Measurements from ENCODE around the gene BRAF. TPM values are rescaled to one million over a fixed set of nuclear protein-coding genes. Genes with fewer than 3 reads are reported as not detected.

Gene BRAF
- total and polyA plus RNA-seq, 8 donors: 5.2 to 21.7 (median 16.3) TPM

DNA sequence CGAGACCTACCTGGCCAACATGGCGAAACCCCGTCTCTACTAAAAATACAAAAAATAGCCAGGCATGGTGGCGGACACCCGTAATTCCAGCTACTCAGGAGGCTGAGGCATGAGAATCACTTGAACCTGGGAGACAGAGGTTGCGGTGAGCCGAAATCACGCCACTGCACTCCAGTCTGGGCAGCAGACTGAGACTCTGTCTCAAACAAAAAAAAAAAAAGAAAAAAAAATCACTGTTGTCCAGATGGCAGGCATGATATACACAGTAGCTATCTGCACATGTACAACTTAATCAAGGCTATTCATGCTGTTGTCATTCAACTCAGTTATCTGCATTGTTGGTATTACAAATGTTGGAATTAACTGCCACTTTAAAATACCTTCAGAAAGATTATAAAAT lies 55.3 kb downstream of the BRAF start:
- intact Hi-C loops (cut with DNase I): no loop called here
- TF ChIP-seq, protein P1, sequence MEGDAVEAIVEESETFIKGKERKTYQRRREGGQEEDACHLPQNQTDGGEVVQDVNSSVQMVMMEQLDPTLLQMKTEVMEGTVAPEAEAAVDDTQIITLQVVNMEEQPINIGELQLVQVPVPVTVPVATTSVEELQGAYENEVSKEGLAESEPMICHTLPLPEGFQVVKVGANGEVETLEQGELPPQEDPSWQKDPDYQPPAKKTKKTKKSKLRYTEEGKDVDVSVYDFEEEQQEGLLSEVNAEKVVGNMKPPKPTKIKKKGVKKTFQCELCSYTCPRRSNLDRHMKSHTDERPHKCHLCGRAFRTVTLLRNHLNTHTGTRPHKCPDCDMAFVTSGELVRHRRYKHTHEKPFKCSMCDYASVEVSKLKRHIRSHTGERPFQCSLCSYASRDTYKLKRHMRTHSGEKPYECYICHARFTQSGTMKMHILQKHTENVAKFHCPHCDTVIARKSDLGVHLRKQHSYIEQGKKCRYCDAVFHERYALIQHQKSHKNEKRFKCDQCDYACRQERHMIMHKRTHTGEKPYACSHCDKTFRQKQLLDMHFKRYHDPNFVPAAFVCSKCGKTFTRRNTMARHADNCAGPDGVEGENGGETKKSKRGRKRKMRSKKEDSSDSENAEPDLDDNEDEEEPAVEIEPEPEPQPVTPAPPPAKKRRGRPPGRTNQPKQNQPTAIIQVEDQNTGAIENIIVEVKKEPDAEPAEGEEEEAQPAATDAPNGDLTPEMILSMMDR (IDR thresholded peaks at IDR 0.05): no peak

DNA sequence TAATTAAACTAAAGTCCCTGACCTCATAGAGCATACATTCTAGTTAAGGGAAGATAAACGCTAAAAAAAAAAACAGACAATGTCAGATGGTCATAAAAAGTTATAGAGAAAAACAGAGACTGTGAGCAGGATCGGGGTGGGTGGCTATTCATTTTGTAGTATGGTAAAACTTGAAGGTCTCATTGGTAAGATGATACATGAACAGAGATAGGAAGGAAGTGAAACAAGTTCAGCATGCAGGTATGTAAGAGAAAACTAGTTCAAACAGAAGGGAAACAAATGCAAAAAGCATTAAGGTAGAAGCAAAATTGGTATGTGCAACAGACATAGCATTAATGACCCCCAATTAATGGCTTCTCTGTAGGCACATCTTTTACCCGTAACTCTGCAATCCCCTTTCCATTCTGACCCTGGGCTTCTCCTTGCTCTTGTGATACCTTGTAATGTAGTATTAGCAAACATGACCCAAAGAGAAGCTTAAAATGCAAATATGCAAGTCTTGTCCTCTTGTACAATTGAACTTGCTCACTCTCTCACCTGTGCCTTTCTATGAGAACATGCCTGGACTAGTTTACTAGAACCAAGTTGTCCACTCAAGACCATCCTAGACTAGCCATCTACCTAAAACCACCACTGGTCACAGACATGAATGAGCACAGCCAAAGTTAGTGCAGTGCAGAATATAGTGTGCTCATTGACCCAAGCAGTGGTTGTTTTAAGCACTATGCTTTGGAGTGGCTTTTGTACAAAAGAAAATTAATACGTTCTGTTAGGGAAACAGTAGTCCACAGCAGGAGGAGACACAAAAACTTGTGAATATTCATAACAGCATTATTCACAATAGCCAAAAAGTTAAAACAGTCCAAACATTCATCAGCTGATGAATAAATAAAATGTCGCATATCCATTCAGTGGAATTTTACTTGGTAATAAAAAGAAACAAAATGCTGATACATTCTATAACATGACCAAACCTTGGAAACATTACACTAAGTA lies 57.0 kb downstream of the BRAF start:
- TF ChIP-seq, protein P1 (IDR thresholded peaks at IDR 0.05): no peak
- no peaks in the 10 kb centered on the region for H3K27me3 ChIP-seq
- H3K36me3 ChIP-seq: no peaks in the 10 kb centered on the region
- H3K9me3 ChIP-seq: no peaks in the 10 kb centered on the region
- 97% methylated on average over 5 of the region's 5 CpGs for WGBS, 2 donors
- FAIRE-seq: no peak
- no peak for ATAC-seq
- no peak overlapping the region for H3K27ac ChIP-seq
- intact Hi-C loops (cut with DNase I): no loop called here
- no peak overlapping the region for H3K4me3 ChIP-seq
- H3K4me1 ChIP-seq: peaks cover 0 to 9% (median 5%) of the 10 kb centered on the region in 3 donors
- no peak for DNase-seq

More for the DNA sequence above, 55.3 kb downstream of the BRAF start:
- no peaks in the 10 kb centered on the region for H3K9me3 ChIP-seq
- WGBS, 2 donors: 97 to 98% methylated on average over 8 of the region's 8 CpGs
- no peak for FAIRE-seq
- H3K27ac ChIP-seq: no peak overlapping the region
- no peaks in the 10 kb centered on the region for H3K27me3 ChIP-seq
- no peak overlapping the region for H3K4me3 ChIP-seq
- H3K36me3 ChIP-seq: no peaks in the 10 kb centered on the region
- peaks cover 0 to 9% (median 5%) of the 10 kb centered on the region in 3 donors for H3K4me1 ChIP-seq
- no peak for DNase-seq
- no peak for ATAC-seq

DNA sequence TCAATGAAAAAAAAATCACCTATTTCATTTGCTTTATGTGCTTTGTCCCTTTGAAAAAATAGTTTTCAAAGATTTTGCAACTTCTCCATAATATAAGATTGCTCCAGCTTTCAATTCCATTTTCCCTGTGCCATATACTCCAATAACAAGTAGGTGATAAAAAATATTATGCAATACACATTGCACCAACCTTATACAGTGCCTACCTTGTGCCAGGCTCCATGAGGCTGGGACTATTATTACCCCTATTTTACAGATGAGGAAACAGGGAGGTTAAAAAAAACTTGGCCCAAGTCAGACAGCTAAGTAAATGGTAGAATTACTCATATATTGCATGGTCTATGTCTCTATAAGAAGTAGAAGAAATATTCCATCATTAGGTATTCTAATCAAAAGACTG lies 57.8 kb downstream of the BRAF start:
- no peak for DNase-seq
- no peak overlapping the region for H3K4me3 ChIP-seq
- no peak for FAIRE-seq
- peaks cover 0 to 9% (median 5%) of the 10 kb centered on the region in 3 donors for H3K4me1 ChIP-seq
- TF ChIP-seq, protein P1 (IDR thresholded peaks at IDR 0.05): no peak
- no peaks in the 10 kb centered on the region for H3K27me3 ChIP-seq
- no peak for ATAC-seq
- no peak overlapping the region for H3K27ac ChIP-seq
- no peaks in the 10 kb centered on the region for H3K36me3 ChIP-seq
- intact Hi-C loops (cut with DNase I): no loop called here
- no peaks in the 10 kb centered on the region for H3K9me3 ChIP-seq

DNA sequence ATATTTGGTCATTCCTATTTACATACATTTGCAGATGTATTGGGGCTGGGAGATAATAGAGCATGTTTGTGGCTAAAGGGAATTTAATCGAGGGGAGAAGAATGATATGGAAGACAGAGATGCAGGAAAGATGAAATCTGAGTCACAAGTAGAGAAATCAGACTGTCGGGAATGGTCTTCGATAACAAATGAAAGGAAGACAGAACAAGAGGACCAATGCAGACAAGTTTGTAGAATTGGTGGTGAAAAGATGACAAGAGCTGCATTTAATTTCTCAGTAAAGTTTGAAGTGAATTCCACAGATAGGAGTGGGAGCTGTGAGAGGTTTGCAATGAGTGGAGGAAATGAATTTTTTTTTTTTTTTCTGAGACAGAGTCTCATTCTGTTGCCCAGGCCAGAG lies 60.0 kb downstream of the BRAF start:
- 98 to 100% methylated on average over 3 of the region's 3 CpGs for WGBS, 2 donors
- Histone ChIP-seq H3K27me3 (no peaks in the 10 kb centered on the region), H3K9me3 (no peaks in the 10 kb centered on the region), H3K27ac (no peak overlapping the region), H3K4me3 (no peak overlapping the region), H3K4me1 (no peaks in the 10 kb centered on the region), H3K36me3 (no peaks in the 10 kb centered on the region)
- intact Hi-C loops (cut with DNase I): no loop called here
- TF ChIP-seq, protein P1 (IDR thresholded peaks at IDR 0.05): no peak
- no peak for FAIRE-seq
- DNase-seq: no peak
- no peak for ATAC-seq

DNA sequence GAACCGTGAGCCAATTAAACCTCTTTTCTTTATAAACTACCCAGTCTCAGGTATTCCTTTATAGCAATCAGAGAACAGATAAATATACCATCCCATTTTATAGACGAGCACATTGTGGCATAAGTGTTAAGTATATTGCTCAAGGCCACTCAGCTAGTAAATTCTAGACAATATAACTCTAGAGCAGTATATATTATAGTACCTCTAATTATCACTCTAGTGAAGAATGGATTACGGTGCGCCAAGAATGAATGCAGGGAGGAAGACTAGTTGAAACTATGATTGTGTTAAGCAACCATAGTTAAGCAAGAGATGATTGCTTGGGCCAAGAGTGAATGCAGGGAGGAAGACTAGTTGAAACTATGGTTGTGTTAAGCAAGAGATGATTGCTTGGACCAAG lies 60.9 kb downstream of the BRAF start:
- Histone ChIP-seq H3K36me3 (no peaks in the 10 kb centered on the region), H3K4me3 (no peak overlapping the region), H3K27me3 (no peaks in the 10 kb centered on the region), H3K27ac (no peak overlapping the region), H3K9me3 (no peaks in the 10 kb centered on the region), H3K4me1 (no peaks in the 10 kb centered on the region)
- FAIRE-seq: no peak
- intact Hi-C loops (cut with DNase I): no loop called here
- TF ChIP-seq, protein P1 (IDR thresholded peaks at IDR 0.05): no peak
- WGBS, 2 donors: 96 to 99% methylated on average over 4 of the region's 4 CpGs
- DNase-seq: no peak
- no peak for ATAC-seq

All from pancreas (tissue), 10 donors.